K562 (cell line): ENCODE measurements around the gene LAMTOR4.
"Not testable (repeated sequence)": the region's sequence is repeated elsewhere in the genome, so short reads cannot be mapped to it uniquely, and the experiment has no call there.

Source experiments
- BRCA1 ChIP-seq, 2 experiments: fragments of 450-650 bp in 1 of 2; sonication (generic) in 1 of 2; formaldehyde crosslinking in 1 of 2; IDR thresholded peaks; 2 replicates each; pipeline versions ENCODE4 v1.5.0 to v1.6.1; 2017 to 2020; ENCODE audit warnings: mild to moderate bottlenecking in 1 of 2, missing genetic modification reagents in 1 of 2
- CTCF ChIP-seq, 3 experiments: IDR thresholded peaks in 2 of 3; conservative IDR thresholded peaks in 1 of 3; 2 replicates each; pipeline ENCODE4 v1.5.1; 2011 to 2012; ENCODE audit warnings: low read length in 3 of 3, mild to moderate bottlenecking in 3 of 3, control low read depth in 2 of 3, improper control_type of control experiment in 1 of 3, inconsistent platforms in 1 of 3, low read depth in 1 of 3, mixed read lengths in 1 of 3, moderate library complexity in 1 of 3; ENCODE audit not compliant: insufficient read depth in 2 of 3
- KDM4B ChIP-seq, 2 experiments: fragments of 450-650 bp in 1 of 2; sonication (generic) in 1 of 2; IDR thresholded peaks; 2 replicates each; pipeline ENCODE4 v1.6.1; 2016 to 2017; ENCODE audit warnings: borderline replicate concordance in 2 of 2, antibody characterized with exemption in 1 of 2, low read depth in 1 of 2, mild to moderate bottlenecking in 1 of 2
- PCBP1 ChIP-seq: fragments of 200-400 bp; formaldehyde crosslinking; IDR thresholded peaks from 2 replicates; pipeline ENCODE4 v1.6.1; 2018; ENCODE audit warnings: mild to moderate bottlenecking, low read depth, low read length; ENCODE audit not compliant: poor library complexity, severe bottlenecking
- POLR2A ChIP-seq: fragments of 450-650 bp; conservative IDR thresholded peaks from 2 replicates; pipeline ENCODE4 v1.6.1; 2016
- TOE1 ChIP-seq, 2 experiments: fragments of 450-650 bp in 1 of 2; sonication (generic) in 1 of 2; formaldehyde crosslinking in 1 of 2; IDR thresholded peaks; 2 replicates each; pipeline versions ENCODE4 v1.7.1 to v1.8.0; 2016 to 2022; ENCODE audit warnings: borderline replicate concordance in 2 of 2, mild to moderate bottlenecking in 2 of 2, antibody characterized with exemption in 1 of 2, inconsistent platforms in 1 of 2, low read depth in 1 of 2, missing genetic modification reagents in 1 of 2, moderate library complexity in 1 of 2
- YY1 ChIP-seq, 3 experiments: IDR thresholded peaks; 2 replicates each; pipeline ENCODE4 v1.6.1; 2011; ENCODE audit warnings: low read length in 2 of 3, mild to moderate bottlenecking in 2 of 3, moderate library complexity in 2 of 3, borderline replicate concordance in 1 of 3, control low read depth in 1 of 3, low read depth in 1 of 3; ENCODE audit not compliant: insufficient read depth in 3 of 3, insufficient replicate concordance in 2 of 3, control insufficient read depth in 1 of 3, insufficient read length in 1 of 3; ENCODE audit errors: extremely low read depth in 1 of 3
- ZBTB8A ChIP-seq: fragments of 450-650 bp; IDR thresholded peaks from 2 replicates; pipeline ENCODE4 v1.6.1; 2018; ENCODE audit warnings: mild to moderate bottlenecking, moderate library complexity; ENCODE audit not compliant: partially characterized antibody
- ZHX1 ChIP-seq: fragments of 150-350 bp; conservative IDR thresholded peaks from 2 replicates; pipeline ENCODE4 v1.6.1; 2014; ENCODE audit warnings: low read length
- ZNF449 ChIP-seq: fragments of 250-450 bp; sonication (Bioruptor Pico); IDR thresholded peaks from 2 replicates; pipeline ENCODE4 v1.8.0; 2022; ENCODE audit warnings: moderate library complexity, mild to moderate bottlenecking, inconsistent platforms
- ZNF511 ChIP-seq: sonication (generic); formaldehyde crosslinking; IDR thresholded peaks from 2 replicates; pipeline ENCODE4 v1.8.0; 2022; ENCODE audit warnings: mild to moderate bottlenecking, missing genetic modification reagents
- ZNF785 ChIP-seq: fragments of 250-450 bp; sonication (Bioruptor Pico); IDR thresholded peaks from 2 replicates; pipeline ENCODE4 v1.4.0; 2020; ENCODE audit warnings: mild to moderate bottlenecking

- TF ChIP-seq KDM4B (IDR thresholded peaks at IDR 0.05; ENCODE audit: borderline replicate concordance in 2 of 2, low read depth in 1 of 2); CTCF (IDR thresholded peaks at IDR 0.05 in 2 of 3, conservative IDR thresholded peaks at IDR 0.05 in 1 of 3; ENCODE audit: insufficient read depth in 2 of 3, low read depth in 1 of 3, low read length in 3 of 3); BRCA1 (IDR thresholded peaks at IDR 0.05); BRCA1 (CRISPR knock-in tag; IDR thresholded peaks at IDR 0.05); ZHX1; ZNF785 (CRISPR knock-in tag); TOE1 (IDR thresholded peaks at IDR 0.05; ENCODE audit: borderline replicate concordance); TOE1 (CRISPR knock-in tag; IDR thresholded peaks at IDR 0.05; ENCODE audit: borderline replicate concordance, low read depth); YY1 (IDR thresholded peaks at IDR 0.05; ENCODE audit: borderline replicate concordance in 1 of 3, control insufficient read depth in 1 of 3, extremely low read depth in 1 of 3, insufficient read depth in 3 of 3, insufficient read length in 1 of 3, insufficient replicate concordance in 2 of 3, low read depth in 1 of 3, low read length in 2 of 3); ZBTB8A; ZNF511 (CRISPR knock-in tag); POLR2A; PCBP1; ZNF449 (CRISPR knock-in tag): not testable (repeated sequence)
Observed at GRCh38 chr7:100182616-100183015, 33.9 kb downstream of the LAMTOR4 start.
